ENCODE data around the gene FOXL3.

DNA sequence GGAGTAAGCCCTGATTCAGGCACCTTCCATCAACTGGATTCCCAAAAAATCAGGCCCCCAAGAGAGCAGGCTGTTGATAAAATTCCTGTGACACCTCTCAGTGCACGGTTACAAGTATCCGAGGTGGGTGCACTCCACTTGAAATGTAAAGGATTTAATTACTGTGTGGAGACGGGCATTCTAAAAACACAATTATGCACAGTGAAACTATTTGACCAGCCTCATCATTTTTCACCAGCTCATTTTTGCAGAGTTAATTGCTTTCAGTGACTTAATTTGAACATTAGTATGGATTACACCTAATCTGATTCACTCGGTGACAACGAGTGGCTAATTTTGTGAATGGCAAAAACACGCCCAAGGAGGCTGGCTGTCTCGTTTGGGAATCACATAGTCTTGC is 2.3 kb downstream of the FOXL3 start:
- TF ChIP-seq CTCF (IDR thresholded peaks at IDR 0.05; ENCODE audit: low read depth, low read length, poor library complexity, severe bottlenecking) (no peak), EZH2phosphoT487 (IDR thresholded peaks at IDR 0.05; ENCODE audit: borderline replicate concordance, low read length) (no peak)
